ENCODE measurements around the gene KIFC1. TPM values are rescaled to one million over a fixed set of nuclear protein-coding genes. Genes with fewer than 3 reads are reported as not detected.
A peak's percentile ranks its signal among the peaks of the same experiment; 100 is the strongest.
"Not testable (repeated sequence)": the region's sequence is repeated elsewhere in the genome, so short reads cannot be mapped to it uniquely, and the experiment has no call there.

Gene KIFC1
- 1 to 10 TPM in 1 of 2 donors, under 1 TPM in 1; 0.31 to 1.9 TPM for total RNA-seq
- long read RNA-seq: 0 reads

- peak; percentile 99 for ATAC-seq
- intact Hi-C loops (cut with DNase I): loop anchor here in 1 of 2 donors (10.0 kb wide), 1 partner anchor 63 kb away; the partner anchor contains the start of gene ZBTB9
- DNase-seq: peak; percentile 99
Measured at GRCh38 chr6:33391278-33391921, at the start of gene KIFC1. TSS of gene KIFC1 (plus strand) at chr6:33391823. CDS start at chr6:33391986, 163 bp downstream.

DNA sequence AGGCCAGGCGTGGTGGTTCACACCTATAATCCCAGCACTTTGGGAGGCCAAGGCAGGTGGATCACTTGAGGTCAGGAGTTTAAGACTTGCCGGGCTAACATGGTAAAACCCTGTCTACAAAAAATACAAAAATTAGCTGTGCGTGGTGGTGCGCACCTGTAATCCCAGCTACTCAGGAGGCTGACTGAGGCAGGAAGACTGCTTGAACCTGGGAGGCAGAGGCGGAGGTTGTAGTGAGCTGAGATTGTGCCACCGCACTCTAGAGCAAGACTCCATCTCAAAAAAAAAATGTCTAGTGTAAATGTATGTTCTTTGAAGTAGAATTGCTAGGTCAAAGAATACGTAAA, 48.0 kb upstream of the KIFC1 start:
- ATAC-seq; intact Hi-C loops (cut with DNase I); DNase-seq: not testable (repeated sequence)

DNA sequence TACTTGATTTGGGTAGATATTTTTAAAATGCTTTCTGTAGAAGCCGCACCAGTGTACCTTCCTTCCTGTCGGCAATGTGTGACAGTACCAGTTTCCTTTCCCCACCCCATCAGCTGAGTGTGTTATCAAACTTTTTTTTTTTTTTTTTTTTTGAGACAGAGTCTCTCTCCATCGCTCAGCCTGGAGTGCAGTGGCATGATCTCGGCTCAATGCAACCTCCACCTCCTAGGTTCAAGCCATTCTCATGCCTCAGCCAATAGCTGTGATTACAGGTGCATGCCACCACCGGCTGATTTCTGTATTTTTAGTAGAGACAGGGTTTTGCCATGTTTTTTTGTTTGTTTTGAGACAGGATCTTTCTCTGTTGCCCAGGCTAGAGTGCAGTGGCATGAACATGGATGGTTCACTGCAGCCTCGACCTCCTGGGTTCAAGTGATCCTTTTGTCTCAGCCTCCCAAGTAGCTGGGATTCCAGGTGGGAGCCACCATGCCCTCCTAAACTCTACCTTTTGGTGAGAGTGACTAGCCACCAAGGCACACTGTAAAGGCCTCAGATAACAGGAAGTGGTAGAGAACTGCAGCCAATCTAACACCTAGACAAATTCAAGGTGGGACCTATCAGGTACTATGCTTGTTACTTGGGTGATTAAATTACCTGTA, 47.5 kb upstream of the KIFC1 start:
- intact Hi-C loops (cut with DNase I): no loop called here
- DNase-seq (no peak), ATAC-seq (peak; percentile 46 to 81)

DNA sequence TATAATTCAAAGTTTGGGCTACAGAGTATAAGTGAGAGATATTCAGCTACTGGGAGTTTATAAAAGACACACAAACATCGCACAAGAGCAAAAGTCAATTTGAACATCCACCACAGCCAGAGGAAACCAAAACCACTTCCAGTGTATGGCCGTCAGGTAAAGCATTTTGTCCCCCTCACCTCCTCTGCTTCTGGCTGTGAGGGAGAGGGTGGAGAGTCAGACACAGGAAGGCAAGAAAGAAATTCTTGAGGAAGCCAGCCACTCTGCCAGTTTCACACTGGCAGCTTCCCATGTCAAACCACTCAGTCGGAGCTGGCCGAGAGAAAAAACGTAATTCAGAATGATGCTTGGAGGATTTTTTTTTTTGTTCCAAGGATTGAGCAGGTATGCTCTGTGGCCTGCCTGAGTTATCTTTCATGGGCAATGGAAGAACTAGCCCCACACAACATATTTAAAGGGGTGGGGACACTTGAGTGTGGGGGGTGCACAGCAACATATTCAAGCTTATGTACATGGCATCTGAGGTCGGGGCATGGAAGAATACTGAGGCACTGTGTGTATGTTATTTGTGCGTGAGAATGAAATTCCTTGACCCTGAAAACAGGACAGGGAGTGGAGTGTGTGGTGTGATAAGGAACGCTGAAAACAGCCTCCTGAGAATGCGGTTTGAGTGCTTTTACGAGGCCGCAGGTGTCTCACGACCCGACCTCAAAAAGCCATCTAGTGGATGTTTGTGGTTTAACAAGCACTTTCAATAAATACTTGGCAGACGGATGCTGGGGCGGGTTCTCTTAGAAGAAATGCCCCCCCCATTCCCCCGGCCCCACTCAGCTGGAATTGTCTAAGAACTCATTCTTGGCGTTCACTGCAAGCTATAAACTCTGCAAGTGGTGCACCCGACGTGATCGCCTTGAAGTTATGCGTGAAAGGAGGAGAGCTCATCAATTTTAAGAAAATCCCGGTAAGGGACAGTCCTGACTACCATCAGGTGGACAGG, 46.6 kb upstream of the KIFC1 start:
- peak; percentile 71 for DNase-seq

DNA sequence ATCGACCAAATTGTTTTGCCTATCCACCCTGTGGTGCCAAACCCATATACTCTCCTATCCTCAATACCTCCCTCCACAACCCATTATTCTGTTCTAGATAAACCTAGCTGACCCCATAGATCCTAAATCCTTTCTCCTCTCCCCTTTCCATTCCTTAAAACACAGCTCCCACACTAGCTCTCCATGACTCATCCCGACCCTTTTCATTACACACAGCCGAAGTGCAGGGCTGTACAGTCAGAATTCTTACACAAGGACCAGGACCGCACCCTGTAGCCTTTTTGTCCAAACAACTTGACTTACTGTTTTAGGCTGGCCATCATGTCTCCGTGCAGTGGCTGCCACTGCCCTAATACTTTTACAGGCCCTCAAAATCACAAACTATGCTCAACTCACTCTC, 44.7 kb upstream of the KIFC1 start:
- DNase-seq; ATAC-seq; intact Hi-C loops (cut with DNase I): not testable (repeated sequence)

More for the DNA sequence above, 46.6 kb upstream of the KIFC1 start:
- peak; percentile 54 to 78 for ATAC-seq
- intact Hi-C loops (cut with DNase I): no loop called here

DNA sequence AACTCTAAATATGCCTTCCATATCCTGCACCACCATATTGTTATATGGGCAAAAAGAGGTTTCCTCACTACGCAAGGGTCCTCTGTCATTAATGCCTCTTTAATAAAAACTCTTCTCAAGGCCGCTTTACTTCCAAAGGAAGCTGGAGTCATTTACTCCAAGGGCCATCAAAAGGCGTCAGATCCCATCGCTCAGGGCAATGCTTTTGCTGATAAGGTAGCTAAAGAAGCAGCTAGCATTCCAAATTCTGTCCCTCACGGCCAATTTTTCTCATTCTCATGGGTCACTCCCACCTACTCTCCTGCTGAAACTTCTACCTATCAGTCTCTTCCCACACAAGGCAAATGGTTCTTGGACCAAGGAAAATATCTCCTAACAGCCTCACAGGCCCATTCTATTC, 43.8 kb upstream of the KIFC1 start:
- ATAC-seq (no peak), DNase-seq (no peak)
- intact Hi-C loops (cut with DNase I): no loop called here

- DNase-seq; ATAC-seq; intact Hi-C loops (cut with DNase I): not testable (repeated sequence)
Measured at GRCh38 chr6:33355860-33356259, 35.8 kb upstream of the KIFC1 start.

DNA sequence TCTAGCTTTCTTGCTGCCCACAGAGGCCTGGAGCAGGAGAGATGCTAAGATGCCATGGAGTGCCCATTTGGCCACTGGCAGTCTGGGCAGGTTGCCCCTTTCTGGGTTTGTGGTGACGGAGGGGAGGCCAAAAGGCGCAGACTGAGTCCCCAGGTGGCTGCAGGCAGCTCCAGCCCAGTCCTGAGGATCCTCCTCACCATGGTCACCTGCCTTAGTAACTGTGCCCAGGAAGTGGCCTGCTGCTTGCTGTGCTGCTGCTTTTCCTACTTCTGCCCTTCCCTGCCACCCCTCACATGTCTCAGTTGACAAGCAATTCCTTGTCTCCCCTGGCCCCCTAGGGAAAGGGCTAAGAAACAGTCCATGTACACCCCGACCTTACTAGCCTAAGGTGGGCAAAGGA, 35.3 kb upstream of the KIFC1 start:
- DNase-seq (no peak), ATAC-seq (no peak)
- intact Hi-C loops (cut with DNase I): no loop called here

GRCh38 chr6:33357160-33357871, 34.3 kb upstream of the KIFC1 start:
- DNase-seq; ATAC-seq; intact Hi-C loops (cut with DNase I): not testable (repeated sequence)

GRCh38 chr6:33359331-33359730, 32.3 kb upstream of the KIFC1 start:
- DNase-seq: no peak
- ATAC-seq: no peak
- intact Hi-C loops (cut with DNase I): no loop called here

DNA sequence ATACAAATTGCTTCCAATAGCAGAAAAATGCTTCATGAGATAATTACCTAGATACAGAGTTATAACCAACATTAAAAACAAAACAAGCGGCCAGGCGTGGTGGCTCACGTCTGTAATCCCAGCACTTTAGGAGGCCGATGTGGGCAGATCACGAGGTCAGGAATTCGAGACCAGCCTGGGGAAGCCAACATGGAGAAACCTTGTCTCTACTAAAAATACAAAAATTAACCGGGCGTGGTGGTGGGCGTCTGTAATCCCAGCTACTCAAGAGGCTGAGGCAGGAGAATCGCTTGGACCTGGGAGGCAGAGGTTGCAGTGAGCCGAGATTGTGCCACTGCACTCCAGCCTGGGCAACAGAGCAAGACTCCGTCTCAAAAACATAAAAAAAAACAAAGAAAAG, 28.1 kb upstream of the KIFC1 start:
- DNase-seq; intact Hi-C loops (cut with DNase I); ATAC-seq: not testable (repeated sequence)

GRCh38 chr6:33364475-33365205, 27.0 kb upstream of the KIFC1 start:
- DNase-seq; intact Hi-C loops (cut with DNase I); ATAC-seq: not testable (repeated sequence)

- DNase-seq; intact Hi-C loops (cut with DNase I); ATAC-seq: not testable (repeated sequence)
Measured at GRCh38 chr6:33365206-33365971, 26.2 kb upstream of the KIFC1 start.

DNA sequence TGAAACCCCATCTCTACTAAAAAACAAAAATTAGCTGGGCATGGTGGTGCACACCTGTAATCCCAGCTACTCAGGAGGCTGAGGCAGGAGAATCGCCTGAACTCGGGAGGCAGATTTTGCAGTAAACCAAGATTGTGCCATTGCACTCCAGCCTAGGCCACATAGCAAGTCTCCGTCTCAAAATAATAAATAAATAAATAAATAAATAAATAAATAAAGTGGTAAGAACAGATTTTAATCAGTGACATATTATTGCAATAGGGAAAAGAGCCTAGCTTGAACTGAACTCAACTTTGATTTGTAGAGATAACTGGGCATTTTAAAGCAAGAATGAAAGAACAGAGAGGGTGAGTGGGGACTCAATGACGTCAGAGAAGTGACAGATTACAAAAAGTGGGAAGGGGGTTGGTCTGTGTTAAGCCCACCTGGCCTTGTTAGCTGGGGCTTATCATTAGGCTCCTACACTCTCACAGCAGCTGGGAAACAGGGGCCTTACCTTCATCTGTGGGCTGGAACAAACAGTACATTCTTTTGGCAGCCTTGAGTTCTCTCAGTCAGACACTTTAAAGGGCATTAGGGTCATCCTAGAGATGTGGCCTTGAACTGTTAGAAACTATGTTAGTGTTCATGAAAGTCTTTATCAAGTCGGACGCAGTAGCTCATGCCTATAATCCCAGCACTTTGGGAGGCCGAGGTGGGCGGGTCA, 24.5 kb upstream of the KIFC1 start:
- intact Hi-C loops (cut with DNase I): no loop called here
- no peak for DNase-seq
- no peak for ATAC-seq

GRCh38 chr6:33367715-33368025, 24.0 kb upstream of the KIFC1 start:
- ATAC-seq; DNase-seq; intact Hi-C loops (cut with DNase I): not testable (repeated sequence)

- DNase-seq; intact Hi-C loops (cut with DNase I); ATAC-seq: not testable (repeated sequence)
Measured at GRCh38 chr6:33371901-33372300, 19.7 kb upstream of the KIFC1 start.

All from left cardiac atrium (tissue), 4 donors.